HG02763 (cell line): ENCODE data around the gene DPAGT1.
A peak's percentile ranks its signal among the peaks of the same experiment; 100 is the strongest.

Experiments
- ATAC-seq: cut with Tn5 transposase; IDR thresholded peaks from one replicate; pipeline ENCODE4 v1.9.1; 2021; ENCODE audit warnings: mild to moderate bottlenecking, moderate library complexity; ENCODE audit not compliant: unreplicated experiment

Gene DPAGT1

GRCh38 chr11:119095066-119095880 lies 6.4 kb downstream of the DPAGT1 start:
- peak; percentile 81 for ATAC-seq

GRCh38 chr11:119094816-119095065 lies 6.9 kb downstream of the DPAGT1 start:
- peak; percentile 34 for ATAC-seq

- peak; percentile 2 for ATAC-seq
Measured at GRCh38 chr11:119093942-119094815, 7.5 kb downstream of the DPAGT1 start.

- ATAC-seq = no peak
Measured at GRCh38 chr11:119092880-119093842, 8.5 kb downstream of the DPAGT1 start.

DNA sequence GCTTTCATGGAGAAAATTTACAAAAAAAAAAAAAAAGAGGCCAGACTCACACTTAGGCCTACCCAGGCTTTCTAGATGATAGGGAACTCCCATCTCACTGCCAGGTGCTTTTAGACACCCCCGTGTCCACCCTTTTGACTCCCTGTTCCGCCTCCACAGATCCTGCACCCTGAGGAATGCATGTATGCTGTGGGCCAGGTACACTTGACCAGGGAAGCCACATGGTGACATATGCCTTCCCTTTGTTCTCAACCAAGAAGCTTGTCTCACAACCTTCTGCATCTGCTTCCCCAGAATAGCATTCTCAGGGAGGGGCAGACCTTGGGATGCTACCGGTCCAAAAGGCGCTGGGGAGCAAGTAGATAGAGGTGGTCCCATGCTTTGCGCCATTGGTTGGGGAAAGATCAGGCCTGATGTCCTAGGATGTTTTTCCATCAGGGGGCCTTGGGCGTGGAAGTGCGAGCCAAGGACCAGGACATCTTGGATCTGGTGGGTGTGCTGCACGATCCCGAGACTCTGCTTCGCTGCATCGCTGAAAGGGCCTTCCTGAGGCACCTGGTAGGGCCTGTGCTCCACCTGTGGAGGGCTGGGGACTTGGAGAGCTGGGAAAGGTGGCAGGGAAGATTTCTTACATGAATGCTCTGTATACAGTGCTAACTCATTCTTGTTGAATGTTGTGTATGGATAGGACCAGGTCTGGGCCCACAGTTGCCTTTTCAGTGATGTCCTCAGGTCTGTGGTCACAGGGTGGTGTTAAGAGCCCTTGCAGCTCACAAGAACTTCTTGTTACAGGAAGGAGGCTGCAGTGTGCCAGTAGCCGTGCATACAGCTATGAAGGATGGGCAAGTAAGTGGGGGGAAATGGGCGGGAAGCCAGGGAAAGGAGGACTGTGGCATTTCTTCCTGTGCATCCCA lies 9.4 kb downstream of the DPAGT1 start:
- ATAC-seq = no peak

DNA sequence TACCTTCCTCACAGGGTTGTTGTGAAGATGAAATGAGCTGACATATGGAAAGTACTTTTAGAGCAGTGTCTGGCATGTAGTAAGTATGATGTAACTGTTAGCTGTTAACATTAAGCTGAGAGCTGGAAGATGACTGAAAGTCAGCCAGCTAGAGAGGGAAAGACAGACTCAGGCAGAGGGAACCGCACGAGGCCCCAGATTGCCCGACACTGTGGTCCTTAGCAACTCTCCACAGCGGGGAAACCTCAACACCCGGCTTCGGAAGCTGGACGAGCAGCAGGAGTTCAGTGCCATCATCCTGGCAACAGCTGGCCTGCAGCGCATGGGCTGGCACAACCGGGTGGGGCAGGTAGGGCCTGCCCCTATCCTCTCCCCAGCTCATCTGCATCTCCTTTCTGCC lies 10.5 kb downstream of the DPAGT1 start:
- no peak for ATAC-seq

GRCh38 chr11:119089319-119089718 lies 12.3 kb downstream of the DPAGT1 start:
- ATAC-seq = no peak

GRCh38 chr11:119088406-119088805 lies 13.2 kb downstream of the DPAGT1 start:
- ATAC-seq = no peak

DNA sequence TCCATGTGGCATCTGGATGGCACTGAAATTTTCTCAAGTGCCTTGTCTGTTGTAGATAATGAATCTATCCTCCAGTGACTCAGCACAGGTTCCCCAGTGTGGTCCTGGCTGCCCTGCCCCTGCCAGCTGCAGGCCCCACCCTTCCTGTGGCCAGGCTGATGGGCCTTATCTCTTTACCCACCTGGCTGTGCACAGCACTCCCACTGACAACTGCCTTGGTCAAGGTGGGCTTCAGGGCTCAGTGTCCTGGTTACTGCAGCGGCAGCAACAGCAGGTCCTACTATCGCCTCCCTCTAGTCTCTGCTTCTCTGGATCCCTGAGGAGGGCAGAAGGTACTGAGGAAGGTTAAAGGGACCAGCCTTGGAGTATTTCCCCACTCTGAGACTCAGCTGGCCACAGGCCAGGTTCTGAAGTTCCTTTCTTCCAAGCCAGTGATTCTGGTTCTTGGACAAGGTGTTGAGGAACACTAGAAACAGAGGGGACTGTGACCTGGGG lies 13.9 kb downstream of the DPAGT1 start:
- ATAC-seq = no peak

DNA sequence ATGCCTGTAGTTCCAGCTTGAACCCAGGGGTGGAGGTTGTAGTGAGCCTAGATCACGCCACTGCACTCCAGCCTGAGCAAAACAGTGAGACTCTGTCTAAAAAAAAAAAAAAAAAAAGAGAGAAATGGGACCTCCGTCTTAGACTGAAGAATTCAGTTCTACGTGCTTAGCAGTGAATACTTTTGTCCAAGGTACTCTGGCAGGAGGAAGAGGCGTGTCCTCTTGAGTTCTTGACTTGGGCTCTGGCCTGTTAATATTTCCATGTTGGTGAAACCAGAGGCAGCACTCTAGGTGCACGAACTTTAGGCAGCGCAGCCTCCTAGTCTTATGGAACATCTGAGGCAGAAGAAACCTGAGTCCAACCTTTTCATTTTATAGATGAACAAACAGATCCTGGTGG lies 14.5 kb downstream of the DPAGT1 start:
- ATAC-seq = no peak

DNA sequence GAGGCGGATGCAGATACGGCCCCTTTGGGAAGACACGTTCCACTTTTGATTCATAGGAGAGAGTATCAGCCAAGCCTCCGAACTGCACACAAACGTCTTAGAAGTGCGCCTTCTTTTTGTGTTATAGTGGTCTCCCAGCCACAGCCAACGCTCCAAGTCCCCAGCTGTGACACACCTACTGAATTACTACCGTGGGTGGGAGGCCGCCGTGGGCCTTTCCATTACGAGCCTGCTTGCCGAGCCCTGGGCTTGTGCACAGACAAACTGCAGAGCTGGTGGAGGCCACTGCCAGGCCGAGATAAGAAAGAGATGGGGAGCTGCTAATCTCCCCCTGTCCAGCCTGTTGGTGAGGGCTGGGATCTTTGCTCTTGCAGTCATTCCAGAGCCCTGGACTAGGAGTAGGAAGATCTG lies 16.2 kb downstream of the DPAGT1 start:
- ATAC-seq = peak; percentile 11

- ATAC-seq = peak; percentile 86
Measured at GRCh38 chr11:119084663-119085436, 16.8 kb downstream of the DPAGT1 start, which contains the start of gene HMBS. Gene HMBS (plus strand): TSS chr11:119084881. CDS start chr11:119085034, 153 bp downstream.

- no peak for ATAC-seq
Measured at GRCh38 chr11:119081682-119082260, 19.9 kb downstream of the DPAGT1 start.

GRCh38 chr11:119078675-119079420 lies 22.8 kb downstream of the DPAGT1 start:
- ATAC-seq = no peak

DNA sequence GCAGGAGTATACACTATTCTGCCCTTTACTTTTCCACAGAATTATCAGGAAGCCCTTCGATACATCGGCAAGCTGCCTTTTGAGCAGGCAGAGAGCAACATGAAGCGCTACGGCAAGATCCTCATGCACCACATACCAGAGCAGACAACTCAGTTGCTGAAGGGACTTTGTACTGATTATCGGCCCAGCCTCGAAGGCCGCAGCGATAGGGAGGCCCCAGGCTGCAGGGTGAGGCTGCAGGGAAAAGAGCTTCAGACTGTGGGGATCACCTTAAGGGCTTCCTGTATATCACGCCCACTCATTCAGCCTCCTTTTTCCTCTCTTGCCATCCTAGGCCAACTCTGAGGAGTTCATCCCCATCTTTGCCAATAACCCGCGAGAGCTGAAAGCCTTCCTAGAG lies 23.8 kb downstream of the DPAGT1 start:
- no peak for ATAC-seq

DNA sequence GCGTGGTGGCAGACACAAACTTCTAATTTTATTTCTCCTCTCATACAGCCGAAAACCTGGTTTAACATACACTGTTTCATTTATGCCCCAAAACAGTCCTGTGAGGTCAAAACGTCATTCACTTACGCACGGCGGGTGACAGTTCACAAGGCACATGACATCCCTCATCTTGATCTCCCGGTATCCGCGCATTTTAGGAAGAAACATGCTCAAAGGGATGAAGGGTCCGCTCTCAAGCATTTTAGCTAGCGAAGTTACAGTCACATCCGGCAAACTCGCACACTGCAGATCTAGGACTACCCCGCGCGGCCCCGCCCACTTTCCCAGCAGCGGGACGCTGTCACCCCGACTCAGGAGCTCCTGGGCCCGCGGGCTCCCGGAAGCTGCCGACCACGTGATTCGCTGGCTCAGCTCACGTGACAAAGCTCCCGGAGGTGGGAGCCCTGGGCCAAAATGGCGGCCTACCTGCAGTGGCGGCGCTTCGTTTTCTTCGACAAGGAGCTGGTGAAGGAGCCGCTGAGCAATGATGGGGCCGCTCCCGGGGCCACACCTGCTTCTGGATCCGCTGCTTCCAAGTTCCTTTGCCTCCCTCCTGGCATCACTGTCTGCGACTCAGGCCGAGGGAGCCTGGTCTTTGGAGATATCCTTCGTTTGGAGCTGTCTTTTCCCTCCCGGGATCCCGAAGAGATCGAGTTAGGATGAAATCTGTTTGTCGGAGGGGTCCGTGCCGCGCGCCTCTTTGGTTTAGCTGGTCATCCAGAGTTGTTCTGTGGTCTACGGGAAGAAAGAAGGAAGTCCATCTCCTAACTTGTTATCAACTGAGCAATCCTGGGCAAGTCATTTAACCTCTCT lies 34.1 kb downstream of the DPAGT1 start, which contains the start of gene VPS11:
Gene VPS11 (plus strand): TSS at position 448 of the 852 bp plus-strand sequence. CDS start 6 bp downstream, at position 454.
- peak; percentile 94 for ATAC-seq

DNA sequence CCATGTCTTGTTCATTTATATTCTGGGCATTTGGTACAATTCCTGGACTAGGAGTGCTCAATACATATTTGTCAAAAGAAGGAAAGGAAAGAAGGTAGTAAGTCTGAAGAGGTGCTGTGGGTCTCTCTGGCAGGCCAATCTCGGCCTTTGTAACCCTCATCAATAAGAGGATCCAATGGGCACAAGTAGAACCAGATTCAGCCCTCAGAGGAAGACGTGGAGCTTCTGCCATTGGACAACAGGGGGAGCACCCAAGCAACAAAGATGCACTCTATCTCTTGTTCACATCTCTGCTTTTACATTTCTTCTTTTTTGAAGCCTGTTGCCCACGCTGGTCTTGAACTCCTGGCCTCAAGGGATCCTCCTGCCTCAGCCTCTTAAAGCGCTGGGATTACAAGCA lies 36.3 kb downstream of the DPAGT1 start:
- ATAC-seq = no peak
